ENCODE data around the gene ZNG1C. TPM values are rescaled to one million over a fixed set of nuclear protein-coding genes. Genes with fewer than 3 reads are reported as not detected.
A peak's percentile ranks its signal among the peaks of the same experiment; 100 is the strongest.
"Not testable (repeated sequence)": the region's sequence is repeated elsewhere in the genome, so short reads cannot be mapped to it uniquely, and the experiment has no call there.

ZNG1C gene
- total RNA-seq, result 10 to 100 TPM; 18.3 to 28.9 (median 20.6) TPM
- polyA plus RNA-seq, result 10 to 100 TPM; 10.3 to 19.8 TPM
- long read RNA-seq, donor 1, partial matches to known transcripts, result 4 of 36 reads
- long read RNA-seq, donor 1, other reads (novel, unspliced or antisense), result 32 of 36 reads
- long read RNA-seq, donor 2, transcript CBWD3-206 (3 exons, 1,736 nt), result major isoform, 14 of 26 reads
- long read RNA-seq, donor 2, partial matches to known transcripts, result 11 of 26 reads
- long read RNA-seq, donor 2, other reads (novel, unspliced or antisense), result 0 of 26 reads
- long read RNA-seq, donor 3, transcript CBWD3-206 (3 exons, 1,736 nt), result major isoform, 8 of 14 reads
- long read RNA-seq, donor 3, partial matches to known transcripts, result 1 of 14 reads
- long read RNA-seq, donor 3, other reads (novel, unspliced or antisense), result 5 of 14 reads

- H3K9me3 ChIP-seq; H3K27ac ChIP-seq; intact Hi-C loops (cut with DNase I); H3K36me3 ChIP-seq; DNase-seq; H3K4me3 ChIP-seq; H3K4me1 ChIP-seq (ENCODE audit: insufficient read depth); H3K27me3 ChIP-seq: not testable (repeated sequence)
- no CpG with 5 or more reads among the region's 32 CpGs for WGBS, 3 donors
Measured at GRCh38 chr9:68241683-68242082, at the start of gene ZNG1C. ZNG1C (plus strand) TSS chr9:68241983; CDS start chr9:68242032, 49 bp downstream.

GRCh38 chr9:68242437-68242836 is 654 bp downstream of the ZNG1C start:
- no CpG with 5 or more reads among the region's 11 CpGs for WGBS, 3 donors
- intact Hi-C loops (cut with DNase I); H3K9me3 ChIP-seq; H3K27ac ChIP-seq; DNase-seq; H3K4me1 ChIP-seq (ENCODE audit: insufficient read depth); H3K4me3 ChIP-seq; H3K36me3 ChIP-seq; H3K27me3 ChIP-seq: not testable (repeated sequence)

- H3K9me3 ChIP-seq; intact Hi-C loops (cut with DNase I); H3K27me3 ChIP-seq; H3K36me3 ChIP-seq; H3K4me1 ChIP-seq (ENCODE audit: insufficient read depth); H3K27ac ChIP-seq; H3K4me3 ChIP-seq: not testable (repeated sequence)
- DNase-seq, result peak in 2 of 5 donors; percentile 1
- 94 to 99% (median 97%) methylated on average over 11 to 15 of the region's 16 CpGs for WGBS, 3 donors
Measured at GRCh38 chr9:68281041-68281440, 39.3 kb downstream of the ZNG1C start.

GRCh38 chr9:68302567-68302966 is 60.8 kb downstream of the ZNG1C start, which contains the start of gene FOXD4L3:
FOXD4L3 (plus strand) TSS chr9:68302867; CDS start chr9:68302952, 85 bp downstream.
- intact Hi-C loops (cut with DNase I), result not testable (repeated sequence)
- WGBS, 3 donors, result 13% methylated on average over 4 of the region's 15 CpGs; no CpG with 5 or more reads in 2 of the 3 donors

GRCh38 chr9:68303771-68304170 is 62.0 kb downstream of the ZNG1C start:
- intact Hi-C loops (cut with DNase I); H3K9me3 ChIP-seq: not testable (repeated sequence)

More at GRCh38 chr9:68302567-68302966, 60.8 kb downstream of the ZNG1C start, which contains the start of gene FOXD4L3:
- DNase-seq; H3K4me1 ChIP-seq (ENCODE audit: insufficient read depth); H3K27me3 ChIP-seq; H3K4me3 ChIP-seq; H3K9me3 ChIP-seq; H3K27ac ChIP-seq; H3K36me3 ChIP-seq: not testable (repeated sequence)

GRCh38 chr9:68304212-68304611 is 62.4 kb downstream of the ZNG1C start:
- H3K9me3 ChIP-seq; DNase-seq; H3K4me3 ChIP-seq; H3K36me3 ChIP-seq; H3K27ac ChIP-seq; H3K27me3 ChIP-seq; intact Hi-C loops (cut with DNase I); H3K4me1 ChIP-seq (ENCODE audit: insufficient read depth): not testable (repeated sequence)
- 13% methylated on average over 7 of the region's 21 CpGs; no CpG with 5 or more reads in 2 of the 3 donors for WGBS, 3 donors

More at GRCh38 chr9:68303771-68304170, 62.0 kb downstream of the ZNG1C start:
- WGBS, 3 donors, result 5% methylated on average over 8 of the region's 30 CpGs; no CpG with 5 or more reads in 2 of the 3 donors
- DNase-seq; H3K36me3 ChIP-seq; H3K4me3 ChIP-seq; H3K4me1 ChIP-seq (ENCODE audit: insufficient read depth); H3K27me3 ChIP-seq; H3K27ac ChIP-seq: not testable (repeated sequence)

- H3K27me3 ChIP-seq; H3K27ac ChIP-seq; H3K9me3 ChIP-seq; intact Hi-C loops (cut with DNase I); H3K4me3 ChIP-seq; H3K36me3 ChIP-seq; DNase-seq; H3K4me1 ChIP-seq (ENCODE audit: insufficient read depth): not testable (repeated sequence)
- WGBS, 3 donors, result 17 to 36% (median 25%) methylated on average over 2 to 3 of the region's 4 CpGs
Measured at GRCh38 chr9:68304777-68305176, 63.0 kb downstream of the ZNG1C start.

GRCh38 chr9:68305680-68306285 is 64.0 kb downstream of the ZNG1C start:
- H3K9me3 ChIP-seq, result not testable (repeated sequence)

GRCh38 chr9:68306391-68306964 is 64.7 kb downstream of the ZNG1C start:
- WGBS, 3 donors, result 10 to 28% (median 20%) methylated on average over 1 to 33 of the region's 37 CpGs

More at GRCh38 chr9:68305680-68306285, 64.0 kb downstream of the ZNG1C start:
- H3K36me3 ChIP-seq; intact Hi-C loops (cut with DNase I); H3K4me1 ChIP-seq (ENCODE audit: insufficient read depth); H3K27me3 ChIP-seq; H3K4me3 ChIP-seq; H3K27ac ChIP-seq; DNase-seq: not testable (repeated sequence)
- WGBS, 3 donors, result 25 to 50% (median 36%) methylated on average over 9 to 11 of the region's 21 CpGs

GRCh38 chr9:68307127-68307526 is 65.3 kb downstream of the ZNG1C start:
- WGBS, 3 donors, result 32 to 46% (median 33%) methylated on average over 16 to 17 of the region's 35 CpGs
- H3K4me3 ChIP-seq; H3K27ac ChIP-seq; H3K27me3 ChIP-seq; H3K4me1 ChIP-seq (ENCODE audit: insufficient read depth); H3K9me3 ChIP-seq; DNase-seq; H3K36me3 ChIP-seq; intact Hi-C loops (cut with DNase I): not testable (repeated sequence)

More at GRCh38 chr9:68306391-68306964, 64.7 kb downstream of the ZNG1C start:
- H3K36me3 ChIP-seq; intact Hi-C loops (cut with DNase I); H3K27me3 ChIP-seq; H3K27ac ChIP-seq; H3K4me3 ChIP-seq; H3K4me1 ChIP-seq (ENCODE audit: insufficient read depth); DNase-seq; H3K9me3 ChIP-seq: not testable (repeated sequence)

GRCh38 chr9:68307654-68308053 is 65.9 kb downstream of the ZNG1C start:
- H3K27ac ChIP-seq; intact Hi-C loops (cut with DNase I); H3K4me1 ChIP-seq (ENCODE audit: insufficient read depth); DNase-seq; H3K9me3 ChIP-seq; H3K4me3 ChIP-seq; H3K36me3 ChIP-seq; H3K27me3 ChIP-seq: not testable (repeated sequence)
- 27 to 42% (median 30%) methylated on average over 17 to 21 of the region's 21 CpGs for WGBS, 3 donors

Data from ovary (tissue), 10 donors.